WTC11 (cell line): ENCODE measurements around the gene TRAPPC3L.

ENCODE experiments used
- ATF1 ChIP-seq: sonication (generic); formaldehyde crosslinking; IDR thresholded peaks from 2 replicates; pipeline ENCODE4 v1.8.1; 2023; ENCODE audit warnings: mild to moderate bottlenecking, moderate library complexity, missing genetic modification reagents
- FOXK1 ChIP-seq: sonication (generic); formaldehyde crosslinking; IDR thresholded peaks from 2 replicates; pipeline ENCODE4 v1.8.0; 2022; ENCODE audit warnings: mild to moderate bottlenecking, moderate library complexity, missing genetic modification reagents
- TF ChIP-seq, protein P1 (sequence below): fragments of 200-600 bp; IDR thresholded peaks from 2 replicates; pipeline ENCODE4 v1.8.0; 2022; ENCODE audit warnings: antibody characterized with exemption

DNA sequence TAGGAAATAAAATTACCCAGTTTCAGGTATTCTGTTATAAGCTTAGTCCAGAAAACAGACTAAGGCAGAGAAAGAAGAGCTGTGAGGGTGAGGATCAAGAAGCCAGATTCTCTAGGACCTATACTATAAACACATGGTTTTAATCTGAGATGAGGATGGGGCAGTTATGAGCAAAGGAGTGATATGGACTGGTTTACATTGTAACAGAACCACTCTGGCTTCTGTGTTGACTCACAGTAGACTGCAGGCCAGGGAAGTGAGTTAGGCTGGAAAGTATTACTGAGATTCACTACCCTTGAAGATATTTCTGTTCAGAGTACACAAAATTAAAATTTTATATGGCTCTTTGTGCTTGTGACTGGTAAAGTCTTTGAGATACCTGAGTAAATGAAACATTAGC, 22.6 kb upstream of the TRAPPC3L start:
- no peak for TF ChIP-seq ATF1 (CRISPR knock-in tag)
- TF ChIP-seq, protein P1, sequence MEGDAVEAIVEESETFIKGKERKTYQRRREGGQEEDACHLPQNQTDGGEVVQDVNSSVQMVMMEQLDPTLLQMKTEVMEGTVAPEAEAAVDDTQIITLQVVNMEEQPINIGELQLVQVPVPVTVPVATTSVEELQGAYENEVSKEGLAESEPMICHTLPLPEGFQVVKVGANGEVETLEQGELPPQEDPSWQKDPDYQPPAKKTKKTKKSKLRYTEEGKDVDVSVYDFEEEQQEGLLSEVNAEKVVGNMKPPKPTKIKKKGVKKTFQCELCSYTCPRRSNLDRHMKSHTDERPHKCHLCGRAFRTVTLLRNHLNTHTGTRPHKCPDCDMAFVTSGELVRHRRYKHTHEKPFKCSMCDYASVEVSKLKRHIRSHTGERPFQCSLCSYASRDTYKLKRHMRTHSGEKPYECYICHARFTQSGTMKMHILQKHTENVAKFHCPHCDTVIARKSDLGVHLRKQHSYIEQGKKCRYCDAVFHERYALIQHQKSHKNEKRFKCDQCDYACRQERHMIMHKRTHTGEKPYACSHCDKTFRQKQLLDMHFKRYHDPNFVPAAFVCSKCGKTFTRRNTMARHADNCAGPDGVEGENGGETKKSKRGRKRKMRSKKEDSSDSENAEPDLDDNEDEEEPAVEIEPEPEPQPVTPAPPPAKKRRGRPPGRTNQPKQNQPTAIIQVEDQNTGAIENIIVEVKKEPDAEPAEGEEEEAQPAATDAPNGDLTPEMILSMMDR: no peak
- TF ChIP-seq FOXK1 (CRISPR knock-in tag): no peak
